HG03060 (cell line): ENCODE measurements around the gene CFAP46.

Source experiments
- ATAC-seq: cut with Tn5 transposase; IDR thresholded peaks from one replicate; pipeline ENCODE4 v1.9.1; 2021; ENCODE audit warnings: low read depth, moderate number of reproducible peaks; ENCODE audit not compliant: unreplicated experiment

The CFAP46 gene

DNA sequence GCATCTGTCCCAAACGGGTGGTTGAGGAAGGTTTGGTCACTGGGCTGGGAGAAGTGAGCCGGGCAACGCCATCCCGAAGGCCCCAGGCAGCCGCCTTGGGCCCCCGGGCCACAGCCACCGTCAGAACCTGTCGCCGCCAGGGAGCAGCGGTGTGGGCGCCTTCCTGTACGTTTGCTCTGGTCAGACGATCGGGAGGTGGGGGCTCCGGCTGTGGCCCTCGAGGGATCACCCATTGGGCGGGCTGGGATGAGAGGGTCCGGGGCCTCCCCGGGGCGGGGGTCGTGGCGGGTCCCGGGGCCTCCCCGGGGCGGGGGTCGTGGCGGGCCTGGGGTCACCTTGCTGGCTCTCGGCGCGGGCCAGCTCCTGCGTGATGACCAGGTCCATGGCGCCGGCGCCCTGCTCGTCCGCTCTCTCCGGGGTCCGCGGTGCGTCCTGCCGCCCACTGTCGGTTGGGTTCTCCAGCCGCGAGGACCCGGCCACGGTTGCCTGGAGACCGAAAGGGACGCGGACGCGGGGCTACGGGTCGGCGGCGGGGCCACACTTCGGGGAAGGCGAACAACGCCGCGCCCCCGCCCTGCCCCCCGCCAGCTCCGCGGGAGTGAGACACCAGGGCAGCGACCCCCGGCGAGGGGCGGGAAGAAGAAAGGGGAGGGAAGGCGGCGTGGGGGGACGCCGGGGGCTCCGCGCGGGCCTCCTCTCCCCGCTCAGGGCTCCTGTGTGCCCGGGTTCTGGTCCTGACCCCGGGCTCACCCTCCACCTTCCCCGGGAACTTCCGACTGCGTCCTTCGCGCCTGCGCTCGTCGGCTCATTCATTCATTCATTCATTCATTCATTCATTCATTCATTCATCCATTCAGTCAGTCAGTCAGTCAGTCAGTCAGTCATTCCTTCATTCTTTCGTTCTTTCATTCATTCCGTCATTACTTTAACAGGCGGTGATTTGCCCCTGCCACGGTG is at the start of gene CFAP46:
CFAP46 (minus strand) TSS at position 470 of the 957 bp plus-strand sequence; CDS start at position 384, 86 bp downstream.
- ATAC-seq = no peak

DNA sequence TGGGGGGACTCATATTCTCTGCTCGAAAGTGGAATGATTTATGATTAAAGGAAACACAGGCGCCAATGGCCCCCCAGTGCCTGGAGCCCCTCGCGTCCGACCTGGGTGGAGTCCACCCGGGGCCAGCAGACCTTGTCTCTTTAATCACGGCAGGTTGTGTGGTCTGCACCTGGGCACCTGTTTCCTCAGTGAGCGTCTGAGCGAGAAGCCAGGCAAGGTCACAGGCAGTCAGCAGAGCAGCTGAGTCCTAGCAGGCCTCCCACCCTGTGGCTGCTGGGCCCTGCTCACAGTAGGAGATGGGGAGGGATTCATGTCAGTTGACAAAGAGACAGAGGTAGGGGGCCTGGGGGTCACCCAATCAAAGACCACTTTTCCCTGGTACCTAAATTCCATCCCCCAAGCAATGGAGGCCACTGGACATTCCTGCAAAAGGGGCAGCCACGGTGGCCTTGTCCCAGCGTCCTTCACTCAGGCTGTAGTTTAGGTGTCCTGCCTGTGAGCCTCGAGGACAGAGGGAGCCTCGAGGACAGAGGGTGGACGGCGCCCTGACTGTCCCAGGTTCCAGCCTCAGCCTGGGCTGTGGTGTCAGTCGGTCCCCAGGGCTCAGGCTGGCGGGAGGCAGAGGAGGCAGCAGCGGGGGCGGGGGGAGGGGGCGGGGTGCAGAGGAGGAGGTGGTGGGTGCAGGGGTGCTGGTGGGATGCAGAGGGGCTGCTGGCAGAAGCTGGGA is 49.5 kb upstream of the CFAP46 start:
- no peak for ATAC-seq

DNA sequence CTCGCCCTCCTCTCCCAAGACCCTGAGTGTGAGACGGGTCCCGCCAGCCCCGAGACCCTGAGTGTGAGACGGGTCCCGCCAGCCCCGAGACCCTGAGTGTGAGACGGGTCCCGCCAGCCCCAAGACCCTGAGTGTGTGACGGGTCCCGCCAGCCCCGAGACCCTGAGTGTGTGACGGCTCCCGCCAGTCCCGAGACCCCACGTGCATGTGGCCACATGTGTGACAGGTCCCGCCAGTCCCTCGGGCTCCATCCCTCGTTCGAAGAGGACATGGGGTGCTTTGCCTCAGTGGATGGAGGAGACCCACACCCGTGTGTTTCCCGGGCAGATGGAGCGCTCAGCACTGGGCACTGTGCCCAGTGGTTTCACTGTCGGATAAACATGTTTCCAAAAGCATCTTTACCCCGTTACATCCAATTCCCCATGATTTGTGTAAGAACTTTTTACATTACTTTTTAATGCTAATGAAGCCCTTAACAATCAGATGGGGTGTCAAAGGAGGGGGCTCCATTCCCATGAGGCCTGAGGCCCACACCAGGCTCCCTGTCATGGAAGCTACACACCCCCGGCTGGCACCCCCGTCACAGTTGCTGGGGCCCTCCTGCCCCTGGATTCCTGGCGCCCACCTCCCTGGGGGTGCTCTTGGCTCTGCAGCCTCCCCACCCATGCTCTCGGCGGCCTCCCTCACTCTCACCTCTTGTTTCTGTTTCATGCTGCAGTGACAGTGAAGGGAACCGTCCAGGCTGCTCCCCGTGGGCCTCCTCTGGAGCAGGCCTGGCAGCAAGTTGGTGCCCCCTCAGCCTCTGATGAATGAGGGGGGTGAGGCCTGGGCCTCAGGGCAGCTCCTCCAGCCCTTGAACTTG is 48.5 kb upstream of the CFAP46 start:
- ATAC-seq = no peak

DNA sequence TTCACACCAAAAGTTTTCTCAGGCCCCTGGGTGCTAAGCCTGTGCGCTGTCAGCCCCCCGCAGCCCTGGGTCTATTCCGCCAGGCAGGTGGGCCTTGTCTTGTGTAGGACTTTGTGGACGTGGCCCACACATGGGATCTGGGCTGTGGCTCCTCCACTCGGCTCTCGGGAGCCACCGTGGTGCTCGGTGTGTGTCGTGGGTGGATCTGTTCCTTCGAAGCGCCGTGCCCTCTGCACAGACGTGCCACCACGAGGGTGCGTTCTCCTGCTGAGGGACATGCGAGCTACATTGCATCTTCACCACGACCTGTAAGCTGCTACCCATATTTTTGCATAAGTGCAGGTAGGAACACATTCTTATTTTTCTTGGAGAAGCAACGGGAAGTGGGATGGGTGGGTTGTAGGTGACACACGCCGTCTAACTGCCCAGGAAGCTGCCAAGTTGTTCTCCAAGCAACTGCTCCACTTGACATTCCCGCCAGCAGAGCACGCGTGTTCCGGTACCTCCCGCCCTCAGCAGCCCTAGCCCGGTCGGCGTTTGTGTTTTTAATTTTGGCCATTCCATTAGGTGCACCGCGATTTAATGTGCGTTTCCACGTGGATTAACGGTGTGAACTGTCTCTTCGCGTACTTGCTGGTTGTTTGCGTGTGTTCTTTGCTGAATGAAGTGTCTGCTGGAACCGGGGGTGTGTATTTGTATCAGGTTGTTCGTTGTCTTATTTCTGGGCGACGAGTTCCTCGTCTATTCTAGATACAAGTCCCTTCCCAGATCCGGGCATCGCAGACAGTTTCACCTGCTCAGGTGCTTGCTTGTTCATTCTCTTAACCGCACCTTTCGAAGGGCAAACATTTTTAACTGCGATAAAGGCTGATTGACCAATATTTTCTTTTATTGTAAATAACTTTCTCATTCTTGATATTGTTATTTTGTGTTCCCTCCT is 47.4 kb upstream of the CFAP46 start:
- no peak for ATAC-seq

DNA sequence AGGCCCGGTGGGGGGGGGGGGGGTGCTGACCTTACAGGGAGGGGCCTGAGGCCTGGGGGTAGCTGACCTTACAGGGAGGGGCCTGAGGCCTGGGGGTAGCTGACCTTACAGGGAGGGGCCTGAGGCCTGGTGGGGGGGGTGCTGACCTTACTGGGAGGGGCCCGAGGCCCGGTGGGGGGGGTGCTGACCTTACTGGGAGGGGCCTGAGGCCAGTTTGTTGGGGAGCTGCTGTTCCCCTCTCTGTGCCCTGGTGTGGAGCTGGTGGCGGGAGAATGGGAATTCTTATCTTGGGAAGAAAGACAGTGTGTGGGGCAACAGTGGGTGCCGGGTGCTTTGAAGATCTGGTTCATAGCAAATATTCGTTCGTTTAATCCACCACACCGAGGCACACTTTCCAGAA is 46.6 kb upstream of the CFAP46 start:
- no peak for ATAC-seq

DNA sequence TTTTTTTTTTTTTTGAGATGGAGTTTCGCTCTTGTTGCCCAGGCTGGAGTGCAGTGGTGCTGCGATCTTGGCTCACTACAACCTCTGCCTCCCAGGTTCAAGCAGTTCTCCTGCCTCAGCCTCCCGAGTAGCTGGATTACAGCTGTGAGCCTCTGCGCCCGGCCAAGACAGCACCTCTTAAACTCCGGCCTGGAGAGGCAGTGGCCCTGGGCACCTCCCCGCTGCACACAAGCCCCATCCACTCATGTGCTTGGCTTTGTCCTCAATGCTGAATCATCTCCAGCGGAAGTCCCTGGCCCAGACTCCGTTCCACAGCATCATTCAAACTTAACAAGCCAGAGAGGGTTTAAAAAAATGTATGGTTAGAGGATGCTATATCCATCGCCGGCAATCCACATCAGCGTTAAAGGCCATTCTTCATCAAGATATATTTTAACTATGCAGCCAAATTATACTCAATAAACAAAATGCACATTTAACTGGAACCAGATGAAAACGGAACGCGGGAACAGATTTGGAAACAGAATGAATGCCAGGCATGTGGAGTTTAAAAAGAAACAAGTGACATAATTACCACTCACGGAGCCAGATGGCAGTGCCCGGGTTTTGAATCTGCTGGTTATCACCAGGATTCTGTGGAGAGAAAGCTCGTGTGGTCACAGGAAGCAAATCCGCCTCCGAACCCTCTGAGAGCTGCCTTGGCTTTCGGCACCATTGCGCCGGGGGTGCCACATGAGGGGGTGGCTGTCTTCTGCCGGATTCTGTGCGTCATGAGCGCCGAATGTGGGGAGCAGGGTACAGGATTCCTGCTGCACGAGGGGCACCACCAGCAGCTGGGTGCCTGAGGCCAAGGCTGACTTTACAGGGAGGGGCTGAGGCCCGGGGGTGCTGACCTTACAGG is 45.6 kb upstream of the CFAP46 start:
- no peak for ATAC-seq

DNA sequence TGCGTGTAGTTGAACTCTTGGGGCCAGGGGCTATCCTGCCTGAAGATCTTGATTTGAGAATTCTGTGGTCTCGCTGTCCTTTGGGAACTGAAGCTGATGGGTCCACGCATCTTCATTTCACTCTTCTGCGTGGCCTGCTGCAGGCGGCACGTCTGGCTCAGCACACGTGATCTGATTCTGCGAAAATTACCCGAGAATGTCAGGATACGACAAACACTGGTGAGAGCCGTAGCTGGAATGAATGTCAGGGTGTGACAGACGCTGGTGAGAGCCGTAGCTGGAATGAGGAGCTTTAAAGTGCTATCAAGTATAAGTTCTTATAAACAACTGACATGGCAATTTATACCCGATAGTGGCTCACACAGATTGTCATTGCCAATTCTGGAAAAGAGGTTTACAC is 44.6 kb upstream of the CFAP46 start:
- ATAC-seq = no peak

DNA sequence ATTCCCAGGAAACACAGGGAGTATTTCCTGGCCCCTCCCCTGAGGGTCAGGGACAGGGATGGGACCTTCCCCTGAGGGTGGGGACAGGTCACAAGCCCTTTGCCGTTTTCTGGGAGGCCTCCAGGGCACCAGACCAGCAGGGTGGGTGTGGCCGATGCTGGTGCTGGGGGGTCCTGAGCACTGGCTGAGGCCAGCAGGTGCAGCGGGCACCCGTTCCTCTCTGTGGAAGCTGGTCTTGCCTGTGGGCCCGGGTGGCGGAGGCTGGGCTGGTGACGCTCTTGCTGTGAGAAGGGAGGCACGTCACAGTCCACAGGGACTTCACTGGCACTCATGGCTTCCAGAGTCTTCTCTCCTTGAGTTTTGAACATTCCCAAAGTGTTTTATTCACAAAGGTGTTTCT is 44.2 kb upstream of the CFAP46 start:
- no peak for ATAC-seq

DNA sequence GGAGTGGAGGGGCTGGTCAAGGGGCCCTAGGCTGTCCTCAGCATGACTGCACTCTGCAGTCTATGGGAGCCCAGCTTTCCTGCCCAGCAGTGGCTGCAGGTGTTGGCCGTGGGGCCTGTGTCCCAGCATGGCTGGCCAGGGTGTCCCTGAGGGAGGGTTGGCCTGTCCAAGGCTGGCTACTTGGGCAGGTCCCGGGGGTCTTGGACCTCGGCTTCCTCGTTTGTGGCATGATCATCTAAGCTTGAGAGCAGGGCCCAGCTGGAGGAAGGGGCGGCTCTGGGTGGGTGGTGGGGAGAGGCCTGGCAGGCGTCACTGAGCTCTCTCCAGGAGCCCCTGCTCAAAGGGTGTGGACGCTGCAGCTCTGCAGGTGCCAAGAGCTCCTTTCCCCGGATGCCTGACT is 43.7 kb upstream of the CFAP46 start:
- no peak for ATAC-seq

DNA sequence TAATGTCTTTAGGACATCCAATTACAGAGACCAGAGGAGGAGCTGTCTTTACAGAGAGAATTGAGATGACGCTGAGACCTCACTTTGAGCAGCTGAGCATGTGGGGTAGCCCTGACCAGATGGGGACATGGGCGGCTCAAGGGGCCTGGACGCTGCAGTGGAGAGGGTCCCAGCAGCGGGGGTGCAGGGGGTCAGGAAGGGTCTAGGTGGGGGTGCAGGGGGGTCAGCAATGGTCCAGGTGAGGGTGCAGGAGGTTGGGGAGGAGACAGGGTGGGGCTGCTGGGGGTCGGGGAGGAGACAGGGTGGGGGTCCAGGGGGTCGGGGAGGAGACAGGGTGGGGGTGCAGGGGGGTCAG is 43.2 kb upstream of the CFAP46 start:
- ATAC-seq = no peak

DNA sequence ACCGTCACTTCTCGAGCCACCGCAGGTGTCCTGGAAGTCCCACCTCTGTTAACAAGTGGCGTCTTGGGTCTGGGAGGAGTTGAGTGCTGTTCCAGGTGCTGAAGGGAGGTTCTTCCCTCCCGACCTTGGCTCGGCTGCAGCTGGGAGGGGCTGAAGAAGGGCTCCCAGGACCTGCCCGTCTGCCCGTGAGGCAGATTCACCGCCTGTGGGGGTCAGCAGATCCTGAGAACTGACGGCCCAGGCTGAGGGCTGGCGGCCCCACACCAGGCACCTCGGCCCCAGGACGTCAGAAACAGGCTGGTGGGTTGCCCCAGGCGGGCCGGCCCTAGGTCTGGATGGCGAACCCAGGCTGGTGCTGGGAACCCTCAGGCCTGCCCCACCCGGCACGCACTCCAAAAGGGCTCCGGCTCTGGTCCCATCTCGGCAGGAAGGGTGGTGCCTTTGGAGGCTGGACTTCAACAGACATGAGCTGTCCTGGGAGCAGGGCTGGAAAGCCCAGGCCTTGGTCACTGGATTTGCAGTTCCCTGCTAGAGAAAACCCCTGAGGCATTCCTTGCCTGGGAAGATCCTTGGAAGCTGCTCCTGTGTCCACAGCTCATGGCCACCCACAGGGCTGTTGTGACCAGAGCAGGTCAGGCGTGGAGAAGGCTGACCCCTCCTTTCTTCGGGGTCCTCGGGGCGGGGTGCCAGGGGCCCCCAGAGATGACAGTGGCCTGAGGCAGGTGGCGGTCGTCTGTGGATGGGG is 42.6 kb upstream of the CFAP46 start:
- no peak for ATAC-seq

DNA sequence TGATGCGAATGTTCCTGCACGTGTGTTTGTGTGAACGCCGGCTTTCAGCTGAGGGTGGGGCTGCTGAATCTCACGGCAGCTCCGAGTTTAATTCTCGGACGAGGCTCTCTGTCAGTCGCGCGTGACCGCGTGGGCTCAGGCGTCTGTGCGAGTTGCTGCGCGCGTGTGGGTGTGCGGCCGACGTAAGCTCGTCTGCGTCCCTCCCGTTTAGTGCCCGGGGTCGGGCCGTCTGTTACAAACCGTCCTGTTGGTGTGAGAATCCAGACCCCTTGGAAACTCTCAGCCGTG is 41.6 kb upstream of the CFAP46 start:
- no peak for ATAC-seq

DNA sequence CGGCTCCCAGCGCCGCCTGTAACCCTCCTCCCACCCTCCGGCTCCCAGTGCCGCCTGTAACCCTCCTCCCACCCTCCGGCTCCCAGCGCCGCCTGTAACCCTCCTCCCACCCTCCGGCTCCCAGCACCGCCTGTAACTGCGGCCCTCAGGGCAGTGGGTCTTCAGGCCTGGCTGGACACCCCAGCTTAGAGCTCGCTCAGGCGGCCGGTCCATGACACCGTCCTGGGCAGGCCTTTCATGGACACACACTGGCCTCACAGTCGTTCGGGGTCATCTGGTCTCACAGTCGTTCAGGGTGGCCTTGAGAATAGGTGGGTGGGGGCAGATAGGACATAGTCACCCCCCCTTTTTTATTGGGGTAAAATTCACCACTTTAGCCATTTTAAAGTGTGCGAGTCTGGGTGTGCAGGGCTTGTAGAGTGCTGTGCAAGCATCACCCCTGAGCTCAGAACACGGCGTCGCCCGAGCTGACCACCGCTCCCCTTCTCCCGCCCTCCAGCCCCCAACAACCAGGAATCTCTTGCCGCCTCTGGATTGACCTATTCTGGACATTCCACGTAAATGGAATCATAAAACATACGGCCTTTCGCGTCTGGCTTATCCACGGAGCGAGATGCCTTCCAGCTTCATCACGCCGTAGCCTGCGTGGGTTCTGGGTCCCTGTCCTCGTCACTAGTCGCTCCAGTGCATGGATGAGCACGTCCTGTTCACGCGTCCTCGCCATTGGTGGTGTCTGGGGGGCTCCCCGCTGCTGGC is 41.1 kb upstream of the CFAP46 start:
- no peak for ATAC-seq

DNA sequence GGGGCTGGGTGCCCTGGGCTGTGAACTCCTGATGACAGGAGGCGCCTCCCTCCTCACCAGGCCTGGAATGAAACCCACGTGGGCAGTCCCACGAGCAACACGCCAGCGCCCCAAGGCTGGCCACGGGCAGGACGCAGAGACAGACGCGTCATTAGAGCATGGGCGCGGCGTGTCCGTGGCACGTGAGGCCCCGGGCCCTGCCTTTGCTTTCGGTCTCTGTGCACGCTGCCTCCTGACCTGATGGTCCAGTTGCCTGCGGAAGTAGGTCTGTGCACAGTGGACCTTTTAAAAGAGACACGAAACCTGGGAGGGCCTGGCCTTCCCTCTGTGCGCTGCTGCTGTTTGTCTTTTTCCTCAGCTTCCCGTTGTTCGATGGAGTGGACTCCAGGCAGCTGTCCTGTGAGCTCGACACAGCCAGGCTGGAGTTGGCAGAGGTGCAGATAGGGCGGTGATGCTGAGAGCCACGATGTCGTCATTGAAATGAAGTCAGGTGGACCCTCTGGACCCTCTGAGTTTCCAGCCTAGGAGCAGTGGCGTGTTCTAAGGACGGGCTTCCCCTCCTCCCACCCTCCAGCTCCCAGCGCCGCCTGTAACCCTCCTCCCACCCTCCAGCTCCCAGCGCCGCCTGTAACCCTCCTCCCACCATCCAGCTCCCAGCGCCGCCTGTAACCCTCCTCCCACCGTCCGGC is 40.1 kb upstream of the CFAP46 start:
- ATAC-seq = no peak

DNA sequence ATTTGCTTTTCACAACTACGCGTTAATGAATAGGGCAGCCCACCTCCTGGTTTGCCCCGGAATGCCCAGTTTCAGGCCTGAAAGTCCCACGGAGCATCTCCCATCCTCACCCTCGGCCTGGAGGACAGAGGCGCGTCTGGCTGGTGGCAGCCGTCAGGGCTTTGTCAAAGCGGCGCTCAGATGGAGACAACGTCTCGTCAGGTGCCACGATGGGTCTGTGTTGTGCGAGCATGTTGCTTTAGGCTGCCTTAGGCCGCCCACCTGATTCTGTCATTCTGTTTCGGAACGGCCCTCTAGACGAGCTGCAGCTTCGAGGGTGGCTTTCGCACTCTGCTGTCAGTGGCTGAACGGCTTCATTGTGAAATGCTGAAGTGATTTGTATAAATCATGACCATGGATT is 39.4 kb upstream of the CFAP46 start:
- no peak for ATAC-seq

DNA sequence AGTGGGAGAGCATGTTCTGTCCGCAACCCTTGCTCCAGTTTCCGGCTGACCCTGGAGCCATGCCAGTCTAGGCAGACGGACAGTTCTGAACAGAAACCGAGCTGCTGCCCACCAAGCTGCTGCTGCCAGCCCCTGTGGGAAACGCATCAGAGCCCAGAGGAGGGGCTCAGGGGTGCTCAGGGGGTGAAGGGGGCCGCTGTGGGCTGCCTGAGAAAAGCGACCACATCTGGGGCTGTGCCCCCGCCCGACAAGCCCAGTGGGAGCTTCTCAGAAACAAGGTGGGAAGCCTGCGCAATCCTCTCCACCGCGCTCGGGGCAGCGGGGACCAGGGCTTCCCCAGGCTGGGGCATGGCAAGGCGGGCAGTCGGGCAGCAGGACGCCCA is 38.8 kb upstream of the CFAP46 start:
- no peak for ATAC-seq
